ENCODE results near the gene LASP1. TPM values are rescaled to one million over a fixed set of nuclear protein-coding genes. Genes with fewer than 3 reads are reported as not detected.

LASP1 gene
- total and polyA plus RNA-seq, 2 of the 8 experiments (the other 6 are each of a cell fraction or from before 2014, with no cell fraction given) = 114 to 180 TPM

- Histone ChIP-seq H3K14ac (ENCODE audit: insufficient read length) (no peak overlapping the region), H3K4me1 (replicated peaks in 1 of 4; ENCODE audit: control insufficient read depth in 3 of 4, insufficient read depth in 4 of 4, low read length in 3 of 4) (peaks cover 0 to 5% (median 2%) of the 10 kb centered on the region in 4 experiments; a peak in 5 of 7 replicates), H3K23ac (ENCODE audit: insufficient read length) (no peak overlapping the region), H2BK5ac (ENCODE audit: low read depth, low read length) (no peak overlapping the region), H3K18ac (ENCODE audit: extremely low read depth, low read length) (no peak overlapping the region), H4K5ac (ENCODE audit: insufficient read length, low read depth, low read length) (no peak overlapping the region), H3K4ac (replicated peaks; ENCODE audit: insufficient read length, low read depth, low read length) (no peak overlapping the region), H2BK120ac (replicated peaks; ENCODE audit: low read depth, low read length) (no peak overlapping the region), H3K4me3 (ENCODE audit: extremely low read depth in 1 of 4, insufficient read depth in 2 of 4, low read depth in 3 of 4, low read length in 4 of 4) (no peak overlapping the region), H3K79me1 (ENCODE audit: low read depth, low read length) (no peaks in the 10 kb centered on the region; the same call in 1 of the 2 replicates), H3K79me2 (ENCODE audit: control insufficient read depth in 1 of 2, insufficient read depth in 2 of 2, low read length in 2 of 2) (peaks cover 0 to 7% of the 10 kb centered on the region in 2 experiments; a peak in 2 of 4 replicates), H2BK15ac (ENCODE audit: low read length) (no peak overlapping the region), H2BK12ac (ENCODE audit: low read depth, low read length) (no peak overlapping the region), H4K8ac (ENCODE audit: extremely low read depth, insufficient read depth, low read length) (no peak overlapping the region), H3K4me2 (ENCODE audit: insufficient read depth in 1 of 2, low read depth in 2 of 2, low read length in 2 of 2) (no peak overlapping the region), H3K9me3 (ENCODE audit: insufficient read depth in 2 of 2, low read depth in 1 of 2, low read length in 1 of 2) (no peaks in the 10 kb centered on the region), H2AFZ (ENCODE audit: low read length) (no peak overlapping the region), H3K56ac (replicated peaks; ENCODE audit: insufficient read length, low read depth, low read length) (no peak overlapping the region), H2AK5ac (ENCODE audit: low read depth, low read length) (no peak overlapping the region), H3K23me2 (ENCODE audit: low read depth, low read length) (no peaks in the 10 kb centered on the region), H3K36me3 (ENCODE audit: control insufficient read depth in 2 of 4, insufficient read depth in 4 of 4, low read length in 3 of 4) (peaks cover 4 to 24% (median 13%) of the 10 kb centered on the region in 4 experiments; a peak in 7 of 8 replicates), H3K9ac (replicated peaks in 1 of 4; ENCODE audit: extremely low read depth in 1 of 4, low read depth in 3 of 4, low read length in 3 of 4) (no peak overlapping the region; a peak in 1 of 7 replicates), H3K27me3 (replicated peaks in 1 of 4; ENCODE audit: control insufficient read depth in 3 of 4, extremely low read depth in 1 of 4, insufficient read depth in 3 of 4, low read length in 3 of 4) (no peaks in the 10 kb centered on the region), H4K91ac (replicated peaks; ENCODE audit: insufficient read length, low read length) (no peak overlapping the region), H4K20me1 (replicated peaks in 1 of 2; ENCODE audit: control insufficient read depth in 1 of 2, insufficient read depth in 2 of 2, low read length in 2 of 2) (peaks cover 0 to 6% of the 10 kb centered on the region in 2 experiments), H2BK20ac (ENCODE audit: low read length) (no peak overlapping the region), H3K27ac (ENCODE audit: low read depth, low read length) (no peak overlapping the region)
- DNase-seq (ENCODE audit: low read depth in 1 of 2, low spot score in 2 of 2) = no peak
- WGBS, 2 experiments (ENCODE audit: extremely low coverage in 1 of 2, insufficient coverage in 1 of 2, insufficient read length in 1 of 2, insufficient replicate concordance in 2 of 2, low coverage in 1 of 2, low lambda C conversion rate in 2 of 2, missing lambda C conversion rate in 1 of 2) = 95% methylated on average over 10 of the region's 10 CpGs; no CpG with 5 or more reads in 1 of the 2 experiments
- POLR2A ChIA-PET (ENCODE audit: partially characterized antibody) = interaction anchor here (0.7 to 3.2 kb wide), 9 partner anchors 12 to 53 kb away, joined by 3 to 19 read pairs (median 4); partner anchors contain the start of genes LASP1, LASP1NB and RPL23
- CTCF ChIA-PET (ENCODE audit: partially characterized antibody) = interaction anchor here (0.6 to 2.2 kb wide), 11 partner anchors 9 to 339 kb away, joined by 3 to 7 read pairs (median 3); partner anchors contain the start of gene LASP1
- no peak for FAIRE-seq
- TF ChIP-seq EZH2 (IDR thresholded peaks at IDR 0.05; ENCODE audit: low read depth, low read length, severe bottlenecking) (no peak), CHD2 (IDR thresholded peaks at IDR 0.05; ENCODE audit: low read length) (no peak), NANOG (IDR thresholded peaks at IDR 0.05; ENCODE audit: insufficient read depth, low read depth, low read length, poor library complexity, severe bottlenecking) (no peak), ASH2L (IDR thresholded peaks at IDR 0.05; ENCODE audit: low read length) (no peak), EP300 (IDR thresholded peaks at IDR 0.05; ENCODE audit: borderline replicate concordance in 1 of 2, low read depth in 2 of 2, low read length in 2 of 2) (no peak), RAD21 (IDR thresholded peaks at IDR 0.05 in 1 of 2, conservative IDR thresholded peaks at IDR 0.05 in 1 of 2; ENCODE audit: low read depth in 2 of 2, low read length in 2 of 2) (no peak), SUZ12 (IDR thresholded peaks at IDR 0.05; ENCODE audit: low read length) (no peak)
- TF ChIP-seq, protein P1, sequence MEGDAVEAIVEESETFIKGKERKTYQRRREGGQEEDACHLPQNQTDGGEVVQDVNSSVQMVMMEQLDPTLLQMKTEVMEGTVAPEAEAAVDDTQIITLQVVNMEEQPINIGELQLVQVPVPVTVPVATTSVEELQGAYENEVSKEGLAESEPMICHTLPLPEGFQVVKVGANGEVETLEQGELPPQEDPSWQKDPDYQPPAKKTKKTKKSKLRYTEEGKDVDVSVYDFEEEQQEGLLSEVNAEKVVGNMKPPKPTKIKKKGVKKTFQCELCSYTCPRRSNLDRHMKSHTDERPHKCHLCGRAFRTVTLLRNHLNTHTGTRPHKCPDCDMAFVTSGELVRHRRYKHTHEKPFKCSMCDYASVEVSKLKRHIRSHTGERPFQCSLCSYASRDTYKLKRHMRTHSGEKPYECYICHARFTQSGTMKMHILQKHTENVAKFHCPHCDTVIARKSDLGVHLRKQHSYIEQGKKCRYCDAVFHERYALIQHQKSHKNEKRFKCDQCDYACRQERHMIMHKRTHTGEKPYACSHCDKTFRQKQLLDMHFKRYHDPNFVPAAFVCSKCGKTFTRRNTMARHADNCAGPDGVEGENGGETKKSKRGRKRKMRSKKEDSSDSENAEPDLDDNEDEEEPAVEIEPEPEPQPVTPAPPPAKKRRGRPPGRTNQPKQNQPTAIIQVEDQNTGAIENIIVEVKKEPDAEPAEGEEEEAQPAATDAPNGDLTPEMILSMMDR (IDR thresholded peaks at IDR 0.05; ENCODE audit: control extremely low read depth in 1 of 3, insufficient read depth in 1 of 3, low read depth in 1 of 3, low read length in 3 of 3) = no peak
Observed at GRCh38 chr17:38900978-38901656, 31.3 kb downstream of the LASP1 start.

All from H1 (cell line).